ENCODE results near the gene EXO1. TPM values are rescaled to one million over a fixed set of nuclear protein-coding genes. Genes with fewer than 3 reads are reported as not detected.

Gene EXO1
- total and polyA plus RNA-seq, 9 of the 15 experiments (the other 6 are each of a cell fraction or from before 2014, with no cell fraction given), result 36.0 to 125 (median 83.9) TPM

DNA sequence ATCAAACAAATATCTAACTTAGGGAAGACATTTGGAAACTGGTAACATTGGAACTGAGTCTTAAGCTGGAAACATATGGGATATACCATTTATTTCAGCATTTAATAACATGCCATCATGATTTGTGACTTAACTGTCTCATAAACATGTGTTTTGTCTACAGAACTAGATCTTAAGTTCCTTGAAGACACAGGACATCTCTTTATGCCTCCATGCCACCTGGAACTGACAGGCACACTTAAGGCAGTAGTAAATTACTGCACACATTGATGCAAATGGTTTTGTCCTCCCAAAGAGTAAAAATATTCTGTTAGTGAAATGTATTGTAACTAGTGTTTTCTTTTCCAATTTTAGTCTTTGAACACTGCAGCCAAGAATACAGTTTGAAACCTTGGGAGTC, 1.6 kb upstream of the EXO1 start:
- DNase-seq (ENCODE audit: extremely low read depth in 1 of 4, low spot score in 3 of 4) (no peak), ATAC-seq (no peak), FAIRE-seq (no peak)
- in situ Hi-C loops (cut with MboI), result no loop called here
- no peaks in the 10 kb centered on the region for H3K27me3 ChIP-seq (ENCODE audit: control insufficient read depth in 2 of 2, insufficient read depth in 2 of 2, low read length in 2 of 2)
- intact Hi-C loops (cut with micrococcal nuclease), result loop anchor here (5.0 kb wide), 1 partner anchor 329 kb away; the partner anchor contains the start of gene FH
- H3K4me2 ChIP-seq (ENCODE audit: insufficient read depth, low read length), result no peak overlapping the region
- peaks cover 25% of the 10 kb centered on the region for H3K36me3 ChIP-seq (ENCODE audit: control insufficient read depth, insufficient read depth, low read length)
- H4K20me1 ChIP-seq (replicated peaks; ENCODE audit: control insufficient read depth, insufficient read depth, low read length), result peaks cover 5% of the 10 kb centered on the region; the same call in 1 of the 2 replicates
- no peak overlapping the region; the same call in 2 of the 3 replicates for H3K27ac ChIP-seq (ENCODE audit: extremely low read depth, low read depth, low read length)
- 0 out of 4 replicates have a peak overlapping the region, but pooled peaks of 1 of the 2 experiments have one; percentile 96 for H3K9ac ChIP-seq (ENCODE audit: insufficient read depth in 1 of 2, low read depth in 2 of 2, low read length in 2 of 2)
- no peaks in the 10 kb centered on the region for H3K9me1 ChIP-seq (ENCODE audit: control insufficient read depth, insufficient read depth, low read length)
- CTCF ChIA-PET (ENCODE audit: low intra/inter-chr PET ratio), result no interaction called here
- H3K9me3 ChIP-seq (replicated peaks; ENCODE audit: control insufficient read depth, insufficient read depth, low read depth, low read length), result no peaks in the 10 kb centered on the region
- no peak overlapping the region for H3K4me3 ChIP-seq
- H3K79me2 ChIP-seq (ENCODE audit: control insufficient read depth, insufficient read depth, low read length), result peaks cover 34% of the 10 kb centered on the region
- no TSS peak for BruUV-seq (replicated peaks)
- POLR2A ChIA-PET, result interaction anchor here (0.6 to 1.4 kb wide), 4 partner anchors 8 to 295 kb away, joined by 3 to 4 read pairs (median 3); no protein-coding TSS in a partner anchor
- peak overlapping the region; percentile 99 for H2AFZ ChIP-seq (ENCODE audit: low read depth, low read length)
- peaks cover 8 to 18% of the 10 kb centered on the region in 2 experiments; a peak in 3 of 5 replicates for H3K4me1 ChIP-seq (replicated peaks in 1 of 2; ENCODE audit: control insufficient read depth in 2 of 2, insufficient read depth in 2 of 2, low read length in 2 of 2)
- TF ChIP-seq, protein P1, sequence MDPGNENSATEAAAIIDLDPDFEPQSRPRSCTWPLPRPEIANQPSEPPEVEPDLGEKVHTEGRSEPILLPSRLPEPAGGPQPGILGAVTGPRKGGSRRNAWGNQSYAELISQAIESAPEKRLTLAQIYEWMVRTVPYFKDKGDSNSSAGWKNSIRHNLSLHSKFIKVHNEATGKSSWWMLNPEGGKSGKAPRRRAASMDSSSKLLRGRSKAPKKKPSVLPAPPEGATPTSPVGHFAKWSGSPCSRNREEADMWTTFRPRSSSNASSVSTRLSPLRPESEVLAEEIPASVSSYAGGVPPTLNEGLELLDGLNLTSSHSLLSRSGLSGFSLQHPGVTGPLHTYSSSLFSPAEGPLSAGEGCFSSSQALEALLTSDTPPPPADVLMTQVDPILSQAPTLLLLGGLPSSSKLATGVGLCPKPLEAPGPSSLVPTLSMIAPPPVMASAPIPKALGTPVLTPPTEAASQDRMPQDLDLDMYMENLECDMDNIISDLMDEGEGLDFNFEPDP (CRISPR knock-in tag; IDR thresholded peaks at IDR 0.05), result no peak
- TF ChIP-seq, protein P2, sequence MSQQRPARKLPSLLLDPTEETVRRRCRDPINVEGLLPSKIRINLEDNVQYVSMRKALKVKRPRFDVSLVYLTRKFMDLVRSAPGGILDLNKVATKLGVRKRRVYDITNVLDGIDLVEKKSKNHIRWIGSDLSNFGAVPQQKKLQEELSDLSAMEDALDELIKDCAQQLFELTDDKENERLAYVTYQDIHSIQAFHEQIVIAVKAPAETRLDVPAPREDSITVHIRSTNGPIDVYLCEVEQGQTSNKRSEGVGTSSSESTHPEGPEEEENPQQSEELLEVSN (IDR thresholded peaks at IDR 0.05; ENCODE audit: borderline replicate concordance in 1 of 2, extremely low read depth in 1 of 2, insufficient read depth in 1 of 2, insufficient read length in 1 of 2, low read depth in 1 of 2, low read length in 1 of 2, poor library complexity in 1 of 2, severe bottlenecking in 1 of 2), result no peak
- no peak for TF ChIP-seq ZNF41 (CRISPR knock-in tag; conservative IDR thresholded peaks at IDR 0.05)
- no peak for TF ChIP-seq MCM5 (IDR thresholded peaks at IDR 0.05; ENCODE audit: low read depth)
- no peak for TF ChIP-seq SAP30 (IDR thresholded peaks at IDR 0.05; ENCODE audit: borderline replicate concordance, insufficient read depth, low read depth, low read length, poor library complexity, severe bottlenecking)
- TF ChIP-seq MTA1 (IDR thresholded peaks at IDR 0.05; ENCODE audit: borderline replicate concordance), result no peak
- 0 out of 2 replicates have a peak, but pooled peaks have one; percentile 6 for TF ChIP-seq PKNOX1 (IDR thresholded peaks at IDR 0.05)
- 0 out of 4 replicates have a peak, but pooled peaks of 1 of the 2 experiments have one; percentile 14 for TF ChIP-seq MAZ (CRISPR knock-in tag; conservative IDR thresholded peaks at IDR 0.05 in 1 of 2, IDR thresholded peaks at IDR 0.05 in 1 of 2)
- no peak for TF ChIP-seq ILF3 (IDR thresholded peaks at IDR 0.05; ENCODE audit: borderline replicate concordance)
- no peak for TF ChIP-seq HIVEP1 (CRISPR knock-in tag; IDR thresholded peaks at IDR 0.05)
- TF ChIP-seq MEIS2 (IDR thresholded peaks at IDR 0.05; ENCODE audit: partially characterized antibody), result peak; percentile 41
- TF ChIP-seq MAFK (IDR thresholded peaks at IDR 0.05; ENCODE audit: low read length), result no peak
- TF ChIP-seq, protein P3, sequence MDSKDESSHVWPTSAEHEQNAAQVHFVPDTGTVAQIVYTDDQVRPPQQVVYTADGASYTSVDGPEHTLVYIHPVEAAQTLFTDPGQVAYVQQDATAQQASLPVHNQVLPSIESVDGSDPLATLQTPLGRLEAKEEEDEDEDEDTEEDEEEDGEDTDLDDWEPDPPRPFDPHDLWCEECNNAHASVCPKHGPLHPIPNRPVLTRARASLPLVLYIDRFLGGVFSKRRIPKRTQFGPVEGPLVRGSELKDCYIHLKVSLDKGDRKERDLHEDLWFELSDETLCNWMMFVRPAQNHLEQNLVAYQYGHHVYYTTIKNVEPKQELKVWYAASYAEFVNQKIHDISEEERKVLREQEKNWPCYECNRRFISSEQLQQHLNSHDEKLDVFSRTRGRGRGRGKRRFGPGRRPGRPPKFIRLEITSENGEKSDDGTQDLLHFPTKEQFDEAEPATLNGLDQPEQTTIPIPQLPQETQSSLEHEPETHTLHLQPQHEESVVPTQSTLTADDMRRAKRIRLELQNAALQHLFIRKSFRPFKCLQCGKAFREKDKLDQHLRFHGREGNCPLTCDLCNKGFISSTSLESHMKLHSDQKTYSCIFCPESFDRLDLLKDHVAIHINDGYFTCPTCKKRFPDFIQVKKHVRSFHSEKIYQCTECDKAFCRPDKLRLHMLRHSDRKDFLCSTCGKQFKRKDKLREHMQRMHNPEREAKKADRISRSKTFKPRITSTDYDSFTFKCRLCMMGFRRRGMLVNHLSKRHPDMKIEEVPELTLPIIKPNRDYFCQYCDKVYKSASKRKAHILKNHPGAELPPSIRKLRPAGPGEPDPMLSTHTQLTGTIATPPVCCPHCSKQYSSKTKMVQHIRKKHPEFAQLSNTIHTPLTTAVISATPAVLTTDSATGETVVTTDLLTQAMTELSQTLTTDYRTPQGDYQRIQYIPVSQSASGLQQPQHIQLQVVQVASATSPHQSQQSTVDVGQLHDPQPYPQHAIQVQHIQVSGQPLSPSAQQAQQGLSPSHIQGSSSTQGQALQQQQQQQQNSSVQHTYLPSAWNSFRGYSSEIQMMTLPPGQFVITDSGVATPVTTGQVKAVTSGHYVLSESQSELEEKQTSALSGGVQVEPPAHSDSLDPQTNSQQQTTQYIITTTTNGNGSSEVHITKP (IDR thresholded peaks at IDR 0.05; ENCODE audit: partially characterized antibody), result peak; percentile 90
- no peak for TF ChIP-seq NFRKB (IDR thresholded peaks at IDR 0.05; ENCODE audit: low read depth)
- TF ChIP-seq NR3C1 (CRISPR knock-in tag; IDR thresholded peaks at IDR 0.05), result no peak
